MM.1S (cell line): ENCODE data around the gene ZNF469.

Source experiments
- CTCF ChIP-seq: fragments of 300-600 bp; sonication (generic); IDR thresholded peaks from 2 replicates; pipeline ENCODE4 v1.5.1; 2016; ENCODE audit warnings: antibody characterized with exemption, low read length, mixed read lengths
- EZH2 ChIP-seq: fragments of 300-600 bp; sonication (generic); optimal IDR thresholded peaks from 2 replicates; pipeline ENCODE3; 2017; ENCODE audit warnings: low read depth, mild to moderate bottlenecking, antibody characterized with exemption, low read length, mixed read lengths

- TF ChIP-seq CTCF = no peak
- no peak for TF ChIP-seq EZH2
Measured at GRCh38 chr16:88382491-88383400, at the start of gene ZNF469.
